Stimulated activated effector memory CD8-positive, alpha-beta T cell treated with anti-CD3 and anti-CD28 coated beads, Interleukin-12 subunit alpha, Interleukin-12 subunit beta, amount 100 ng/mL, for 72 hours (primary cell): ENCODE data around the gene TAS2R50.

ENCODE experiments used
- ATAC-seq: fragments of 150-1000 bp; cut with Tn5 transposase; 2 replicates; pipeline ENCODE4 v1.10.0; 2021
- DNase-seq, 2 donors: peaks; one replicate each; pipeline ENCODE4 v3.0.0; 2021 to 2022; ENCODE audit warnings: low spot score in 2 of 2
- H3K27ac Mint-ChIP-seq: one replicate; pipeline ENCODE4 v1.8.0; 2022; ENCODE audit warnings: mild to moderate bottlenecking, mixed read lengths
- H3K36me3 Mint-ChIP-seq: one replicate; pipeline ENCODE4 v1.8.0; 2022; ENCODE audit warnings: mild to moderate bottlenecking, mixed read lengths
- H3K4me1 Mint-ChIP-seq: one replicate; pipeline ENCODE4 v1.8.0; 2022; ENCODE audit warnings: mixed read lengths
- H3K4me3 Mint-ChIP-seq: one replicate; pipeline ENCODE4 v1.8.0; 2022; ENCODE audit warnings: mild to moderate bottlenecking, mixed read lengths
- H3K9me3 Mint-ChIP-seq: one replicate; pipeline ENCODE4 v1.8.0; 2022; ENCODE audit warnings: mixed read lengths

TAS2R50 gene

GRCh38 chr12:10967409-10967808 is 19.3 kb downstream of the TAS2R50 start:
- Mint-ChIP-seq H3K27ac (no peak overlapping the region), H3K9me3 (no peaks in the 10 kb centered on the region), H3K4me3 (no peak overlapping the region), H3K36me3 (no peaks in the 10 kb centered on the region), H3K4me1 (no peaks in the 10 kb centered on the region)
- ATAC-seq (no peak), DNase-seq (no peak)

GRCh38 chr12:10966314-10966713 is 20.4 kb downstream of the TAS2R50 start:
- Mint-ChIP-seq H3K27ac (no peak overlapping the region), H3K9me3 (no peaks in the 10 kb centered on the region), H3K4me1 (peaks cover 8% of the 10 kb centered on the region), H3K36me3 (no peaks in the 10 kb centered on the region), H3K4me3 (no peak overlapping the region)
- no peak for DNase-seq
- no peak for ATAC-seq

- H3K36me3 Mint-ChIP-seq: no peaks in the 10 kb centered on the region
- ATAC-seq (no peak), DNase-seq (no peak)
- no peaks in the 10 kb centered on the region for H3K9me3 Mint-ChIP-seq
- no peak overlapping the region for H3K27ac Mint-ChIP-seq
- peaks cover 14% of the 10 kb centered on the region for H3K4me1 Mint-ChIP-seq
- H3K4me3 Mint-ChIP-seq: no peak overlapping the region
Measured at GRCh38 chr12:10965476-10965875, 21.2 kb downstream of the TAS2R50 start.

- Mint-ChIP-seq H3K4me3 (no peak overlapping the region), H3K4me1 (peaks cover 34% of the 10 kb centered on the region), H3K36me3 (no peaks in the 10 kb centered on the region), H3K9me3 (peaks cover 3% of the 10 kb centered on the region), H3K27ac (no peak overlapping the region)
- ATAC-seq (no peak), DNase-seq (no peak)
Measured at GRCh38 chr12:10960211-10960610, 26.5 kb downstream of the TAS2R50 start.

- no peak for DNase-seq
- Mint-ChIP-seq H3K27ac (no peak overlapping the region), H3K4me3 (no peak overlapping the region), H3K9me3 (peaks cover 4% of the 10 kb centered on the region), H3K36me3 (no peaks in the 10 kb centered on the region), H3K4me1 (peaks cover 34% of the 10 kb centered on the region)
- no peak for ATAC-seq
Measured at GRCh38 chr12:10959804-10960203, 26.9 kb downstream of the TAS2R50 start.

- Mint-ChIP-seq H3K36me3 (no peaks in the 10 kb centered on the region), H3K4me1 (peaks cover 55% of the 10 kb centered on the region), H3K27ac (no peak overlapping the region), H3K4me3 (no peak overlapping the region), H3K9me3 (peaks cover 4% of the 10 kb centered on the region)
- no peak for ATAC-seq
- no peak for DNase-seq
Measured at GRCh38 chr12:10957741-10958140, 29.0 kb downstream of the TAS2R50 start.

GRCh38 chr12:10956085-10956484 is 30.6 kb downstream of the TAS2R50 start:
- ATAC-seq: no peak
- Mint-ChIP-seq H3K4me1 (peaks cover 46% of the 10 kb centered on the region), H3K36me3 (no peaks in the 10 kb centered on the region), H3K27ac (no peak overlapping the region), H3K4me3 (no peak overlapping the region), H3K9me3 (peaks cover 4% of the 10 kb centered on the region)
- DNase-seq: no peak

- DNase-seq (no peak), ATAC-seq (no peak)
- Mint-ChIP-seq H3K36me3 (no peaks in the 10 kb centered on the region), H3K4me1 (peaks cover 34% of the 10 kb centered on the region), H3K4me3 (no peak overlapping the region), H3K27ac (no peak overlapping the region), H3K9me3 (peaks cover 9% of the 10 kb centered on the region)
Measured at GRCh38 chr12:10952645-10953044, 34.1 kb downstream of the TAS2R50 start.

- peaks cover 7% of the 10 kb centered on the region for H3K4me1 Mint-ChIP-seq
- H3K27ac Mint-ChIP-seq: no peak overlapping the region
- DNase-seq: no peak
- peaks cover 12% of the 10 kb centered on the region for H3K9me3 Mint-ChIP-seq
- no peak overlapping the region for H3K4me3 Mint-ChIP-seq
- no peaks in the 10 kb centered on the region for H3K36me3 Mint-ChIP-seq
- no peak for ATAC-seq
Measured at GRCh38 chr12:10943167-10943566, 43.5 kb downstream of the TAS2R50 start.

GRCh38 chr12:10941916-10942607 is 44.6 kb downstream of the TAS2R50 start:
- DNase-seq: no peak
- H3K4me3 Mint-ChIP-seq: no peak overlapping the region
- H3K4me1 Mint-ChIP-seq: peaks cover 7% of the 10 kb centered on the region
- no peaks in the 10 kb centered on the region for H3K36me3 Mint-ChIP-seq
- peak; percentile 26 for ATAC-seq
- peaks cover 11% of the 10 kb centered on the region for H3K9me3 Mint-ChIP-seq
- H3K27ac Mint-ChIP-seq: no peak overlapping the region

GRCh38 chr12:10941369-10941768 is 45.3 kb downstream of the TAS2R50 start:
- H3K4me3 Mint-ChIP-seq: no peak overlapping the region
- ATAC-seq (no peak), DNase-seq (no peak)
- peaks cover 4% of the 10 kb centered on the region for H3K9me3 Mint-ChIP-seq
- H3K4me1 Mint-ChIP-seq: peaks cover 7% of the 10 kb centered on the region
- H3K36me3 Mint-ChIP-seq: no peaks in the 10 kb centered on the region
- no peak overlapping the region for H3K27ac Mint-ChIP-seq

- Mint-ChIP-seq H3K36me3 (no peaks in the 10 kb centered on the region), H3K4me3 (no peak overlapping the region), H3K9me3 (peaks cover 3% of the 10 kb centered on the region), H3K27ac (no peak overlapping the region), H3K4me1 (peaks cover 7% of the 10 kb centered on the region)
- no peak for DNase-seq
- no peak for ATAC-seq
Measured at GRCh38 chr12:10940389-10940788, 46.3 kb downstream of the TAS2R50 start.

GRCh38 chr12:10939163-10939562 is 47.5 kb downstream of the TAS2R50 start, which contains the start of gene TAS2R14:
TAS2R14 (minus strand) TSS chr12:10939263; CDS start chr12:10939207, 56 bp downstream.
- no peaks in the 10 kb centered on the region for H3K36me3 Mint-ChIP-seq
- no peak within 1 kb of the TSS for H3K27ac Mint-ChIP-seq
- no peaks in the 10 kb centered on the region for H3K9me3 Mint-ChIP-seq
- no peak within 1 kb of the TSS for H3K4me3 Mint-ChIP-seq
- ATAC-seq (no peak), DNase-seq (no peak)
- H3K4me1 Mint-ChIP-seq: peaks cover 7% of the 10 kb centered on the region

- DNase-seq (no peak), ATAC-seq (no peak)
- Mint-ChIP-seq H3K4me3 (no peak overlapping the region), H3K4me1 (no peaks in the 10 kb centered on the region), H3K27ac (no peak overlapping the region), H3K36me3 (no peaks in the 10 kb centered on the region), H3K9me3 (no peaks in the 10 kb centered on the region)
Measured at GRCh38 chr12:10936506-10936905, 50.2 kb downstream of the TAS2R50 start.
